Mucosa of stomach (tissue), 1 donor: Measurements from ENCODE around the gene ST8SIA1.

Experiments used
- H3K27me3 ChIP-seq: one replicate; pipeline ENCODE4 v1.7.0; 2013; ENCODE audit warnings: mild to moderate bottlenecking, low read length; ENCODE audit not compliant: control insufficient read depth, insufficient read depth
- H3K36me3 ChIP-seq: one replicate; pipeline ENCODE4 v1.7.0; 2013; ENCODE audit warnings: low read length; ENCODE audit not compliant: control insufficient read depth, insufficient read depth
- H3K4me1 ChIP-seq: one replicate; pipeline ENCODE4 v1.7.0; 2013; ENCODE audit warnings: mild to moderate bottlenecking, low read length; ENCODE audit not compliant: control insufficient read depth, insufficient read depth
- H3K4me3 ChIP-seq: one replicate; pipeline ENCODE4 v1.7.0; 2013; ENCODE audit warnings: low read length
- H3K9ac ChIP-seq: one replicate; pipeline ENCODE4 v1.7.0; 2013; ENCODE audit warnings: mild to moderate bottlenecking, low read length, moderate library complexity
- H3K9me3 ChIP-seq: one replicate; pipeline ENCODE4 v1.7.0; 2013; ENCODE audit warnings: mild to moderate bottlenecking, low read length, moderate library complexity; ENCODE audit not compliant: control insufficient read depth
- donor health status: Pancreatic carcinoma.

Gene ST8SIA1

DNA sequence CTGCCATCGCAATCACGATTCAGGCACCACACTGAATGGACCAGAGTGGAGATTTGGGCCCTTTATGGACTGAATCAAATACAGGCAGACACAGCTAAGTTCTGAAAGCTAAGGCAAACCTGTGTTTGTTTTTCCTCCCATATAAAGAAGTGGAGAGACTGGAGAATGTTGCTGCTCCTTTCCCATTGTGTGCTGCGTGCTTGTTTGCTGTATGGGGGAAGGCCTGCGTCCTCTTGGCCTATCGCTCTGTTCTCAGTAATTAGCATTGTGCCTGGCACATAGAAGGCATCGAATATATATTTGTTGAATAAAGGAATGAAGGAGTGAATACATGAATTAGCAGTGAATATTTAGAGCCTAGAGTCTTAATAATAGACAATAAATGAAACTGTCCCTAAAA lies 12.4 kb downstream of the ST8SIA1 start:
- H3K4me3 ChIP-seq, result no peak overlapping the region
- no peaks in the 10 kb centered on the region for H3K27me3 ChIP-seq
- no peaks in the 10 kb centered on the region for H3K36me3 ChIP-seq
- H3K9me3 ChIP-seq, result no peaks in the 10 kb centered on the region
- no peaks in the 10 kb centered on the region for H3K4me1 ChIP-seq
- H3K9ac ChIP-seq, result no peak overlapping the region

DNA sequence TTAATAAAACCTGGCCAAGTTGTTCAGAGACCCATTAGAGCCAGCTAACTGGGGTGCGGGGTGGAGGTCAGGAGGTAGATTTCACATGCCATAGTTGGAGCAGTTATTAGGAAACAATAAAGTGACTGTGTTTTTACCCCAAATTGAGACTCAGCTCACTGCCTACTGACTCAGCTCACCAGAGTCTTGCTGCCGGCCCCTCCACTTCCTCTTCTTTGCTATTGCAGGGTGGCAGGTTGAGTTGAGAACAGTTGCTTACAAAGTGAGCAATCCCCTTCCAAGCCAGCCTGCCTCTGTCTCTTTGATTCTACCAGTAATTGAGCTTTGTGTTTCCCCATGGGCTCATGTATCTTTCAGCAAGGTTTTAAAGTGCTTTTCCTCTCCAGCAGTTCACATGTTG lies 12.9 kb downstream of the ST8SIA1 start:
- Histone ChIP-seq H3K9me3 (no peaks in the 10 kb centered on the region), H3K36me3 (no peaks in the 10 kb centered on the region), H3K9ac (no peak overlapping the region)

DNA sequence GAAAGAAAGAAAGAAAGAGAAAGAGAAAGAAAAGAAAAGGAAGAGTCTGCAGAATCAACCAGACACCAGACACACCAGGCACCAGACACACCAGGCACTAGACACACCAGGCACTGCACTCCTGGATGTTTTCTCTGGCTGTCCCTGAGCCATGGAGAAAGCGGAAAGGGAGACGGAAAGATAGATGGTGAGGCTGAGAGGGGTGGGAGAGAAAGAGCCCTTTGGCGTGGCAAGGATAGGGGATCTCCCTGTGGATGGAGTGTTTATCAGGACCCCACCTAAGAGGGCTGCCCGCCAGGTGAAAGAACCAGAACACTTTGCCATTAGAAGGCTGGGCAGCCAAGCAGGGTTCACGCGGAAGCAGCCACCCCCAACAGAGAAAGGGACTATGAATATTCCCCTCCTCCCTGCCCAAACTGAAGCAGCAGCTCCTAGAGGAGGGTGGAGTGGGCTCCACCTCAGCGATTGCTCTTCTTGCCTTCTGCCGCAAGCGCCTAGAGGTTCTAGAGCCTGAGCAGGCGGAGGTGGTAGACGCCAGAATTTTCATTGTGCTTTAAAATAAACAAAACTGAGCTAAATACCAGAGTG lies 13.4 kb downstream of the ST8SIA1 start:
- Histone ChIP-seq H3K27me3 (no peaks in the 10 kb centered on the region), H3K9me3 (no peaks in the 10 kb centered on the region), H3K36me3 (no peaks in the 10 kb centered on the region), H3K4me3 (no peak overlapping the region), H3K9ac (no peak overlapping the region), H3K4me1 (no peaks in the 10 kb centered on the region)

More for the DNA sequence above, 12.9 kb downstream of the ST8SIA1 start:
- H3K4me1 ChIP-seq, result no peaks in the 10 kb centered on the region
- H3K4me3 ChIP-seq, result no peak overlapping the region
- H3K27me3 ChIP-seq, result no peaks in the 10 kb centered on the region

- Histone ChIP-seq H3K9me3 (no peaks in the 10 kb centered on the region), H3K4me1 (no peaks in the 10 kb centered on the region), H3K9ac (no peak overlapping the region), H3K27me3 (no peaks in the 10 kb centered on the region), H3K36me3 (no peaks in the 10 kb centered on the region), H3K4me3 (no peak overlapping the region)
These were observed 16.3 kb downstream of the ST8SIA1 start for GRCh38 chr12:22318108-22318737.

GRCh38 chr12:22313963-22314330 lies 20.6 kb downstream of the ST8SIA1 start:
- Histone ChIP-seq H3K9ac (no peak overlapping the region), H3K9me3 (no peaks in the 10 kb centered on the region), H3K36me3 (no peaks in the 10 kb centered on the region), H3K4me1 (no peaks in the 10 kb centered on the region), H3K27me3 (no peaks in the 10 kb centered on the region), H3K4me3 (no peak overlapping the region)

DNA sequence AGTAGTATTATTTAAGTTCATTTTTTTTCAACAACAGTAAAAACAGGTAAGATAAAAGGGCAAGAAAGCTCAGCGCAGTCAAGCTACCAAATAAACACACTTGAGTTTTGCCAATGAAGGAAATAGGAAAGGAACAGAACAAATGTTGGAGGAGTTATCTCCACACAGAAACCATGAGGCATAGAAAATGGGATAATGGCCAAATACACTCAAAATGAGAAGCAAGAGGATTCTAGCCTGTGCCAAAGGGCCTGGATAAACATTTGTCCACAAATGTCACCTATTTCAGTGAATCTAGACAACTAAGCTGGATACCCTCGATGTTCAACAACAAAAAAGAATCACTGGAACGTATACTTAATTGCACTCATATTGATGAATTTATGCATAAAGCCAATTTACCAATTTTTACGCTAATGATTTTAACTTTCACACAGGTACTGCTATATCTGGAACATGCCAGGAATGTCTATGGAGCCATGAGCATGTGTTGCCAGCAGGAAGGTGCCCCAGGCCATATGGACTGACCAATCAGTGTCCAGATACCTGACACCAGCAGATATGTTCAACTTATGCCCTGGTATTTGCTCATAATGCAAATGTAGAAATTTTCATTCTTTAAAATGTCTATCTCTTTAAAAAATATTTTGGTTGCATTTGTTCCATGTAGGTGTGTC lies 21.1 kb downstream of the ST8SIA1 start:
- H3K4me3 ChIP-seq, result no peak overlapping the region
- H3K9me3 ChIP-seq, result no peaks in the 10 kb centered on the region
- H3K9ac ChIP-seq, result no peak overlapping the region
- H3K4me1 ChIP-seq, result no peaks in the 10 kb centered on the region
- H3K36me3 ChIP-seq, result no peaks in the 10 kb centered on the region
- no peaks in the 10 kb centered on the region for H3K27me3 ChIP-seq

DNA sequence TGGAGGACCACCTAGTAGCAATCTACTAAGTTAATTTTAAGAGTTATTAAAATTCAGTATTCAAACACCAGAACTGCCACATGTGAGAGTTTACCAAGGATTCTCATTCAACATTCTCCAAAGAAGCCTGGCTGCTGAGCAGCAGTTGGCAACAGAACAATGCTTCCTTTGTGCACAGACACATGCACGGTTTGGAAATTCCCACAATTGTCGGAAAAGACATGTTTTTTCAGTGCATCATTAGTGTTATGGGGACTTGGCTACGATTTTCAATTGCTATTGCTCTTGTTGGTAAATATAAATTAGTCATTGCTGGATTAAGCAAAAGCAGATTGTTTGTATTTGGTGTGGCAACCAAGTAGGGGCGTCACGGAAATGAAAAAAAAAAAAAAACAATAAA lies 22.2 kb downstream of the ST8SIA1 start:
- Histone ChIP-seq H3K9me3 (no peaks in the 10 kb centered on the region), H3K9ac (no peak overlapping the region), H3K4me3 (no peak overlapping the region), H3K27me3 (no peaks in the 10 kb centered on the region), H3K4me1 (no peaks in the 10 kb centered on the region), H3K36me3 (no peaks in the 10 kb centered on the region)

DNA sequence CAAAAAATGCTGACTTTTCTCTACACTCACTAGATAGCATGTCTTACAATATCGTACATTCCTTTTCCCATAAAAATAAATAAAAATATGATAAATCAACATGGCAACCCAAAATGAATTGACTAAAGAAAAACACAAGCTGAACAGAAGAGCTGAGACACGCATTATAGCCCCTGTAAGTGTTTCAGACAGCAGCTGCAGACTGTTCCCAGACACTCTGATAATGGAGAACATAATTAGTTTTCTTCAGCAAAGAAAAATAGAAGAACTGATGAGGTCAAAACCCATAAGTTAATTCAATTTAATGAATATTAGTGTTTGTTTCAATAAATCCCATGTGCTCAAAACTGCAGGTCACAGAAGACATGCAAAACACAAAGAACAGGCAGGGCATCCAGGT lies 23.8 kb downstream of the ST8SIA1 start:
- H3K36me3 ChIP-seq, result no peaks in the 10 kb centered on the region
- no peak overlapping the region for H3K9ac ChIP-seq
- no peaks in the 10 kb centered on the region for H3K27me3 ChIP-seq
- no peaks in the 10 kb centered on the region for H3K9me3 ChIP-seq
- no peak overlapping the region for H3K4me3 ChIP-seq
- H3K4me1 ChIP-seq, result no peaks in the 10 kb centered on the region

GRCh38 chr12:22310275-22310674 lies 24.2 kb downstream of the ST8SIA1 start:
- no peak overlapping the region for H3K4me3 ChIP-seq
- no peaks in the 10 kb centered on the region for H3K36me3 ChIP-seq
- no peaks in the 10 kb centered on the region for H3K4me1 ChIP-seq

GRCh38 chr12:22307811-22308210 lies 26.7 kb downstream of the ST8SIA1 start:
- no peaks in the 10 kb centered on the region for H3K9me3 ChIP-seq
- H3K4me1 ChIP-seq, result no peaks in the 10 kb centered on the region
- H3K9ac ChIP-seq, result no peak overlapping the region
- no peaks in the 10 kb centered on the region for H3K36me3 ChIP-seq
- no peak overlapping the region for H3K4me3 ChIP-seq
- H3K27me3 ChIP-seq, result no peaks in the 10 kb centered on the region

More at GRCh38 chr12:22310275-22310674, 24.2 kb downstream of the ST8SIA1 start:
- no peaks in the 10 kb centered on the region for H3K9me3 ChIP-seq
- no peak overlapping the region for H3K9ac ChIP-seq
- no peaks in the 10 kb centered on the region for H3K27me3 ChIP-seq

- Histone ChIP-seq H3K27me3 (no peaks in the 10 kb centered on the region), H3K4me1 (no peaks in the 10 kb centered on the region), H3K9ac (no peak overlapping the region), H3K4me3 (no peak overlapping the region), H3K36me3 (no peaks in the 10 kb centered on the region), H3K9me3 (no peaks in the 10 kb centered on the region)
These were observed 28.2 kb downstream of the ST8SIA1 start for GRCh38 chr12:22306311-22306710.

GRCh38 chr12:22304341-22304740 lies 30.2 kb downstream of the ST8SIA1 start:
- Histone ChIP-seq H3K4me1 (no peaks in the 10 kb centered on the region), H3K9me3 (no peaks in the 10 kb centered on the region), H3K27me3 (no peaks in the 10 kb centered on the region), H3K36me3 (no peaks in the 10 kb centered on the region), H3K9ac (no peak overlapping the region), H3K4me3 (no peak overlapping the region)
